ENCODE data around the gene TAF6. TPM values are rescaled to one million over a fixed set of nuclear protein-coding genes. Genes with fewer than 3 reads are reported as not detected.

Gene TAF6
- total RNA-seq, 1 experiment from 2014 or later: 87.1 TPM

DNA sequence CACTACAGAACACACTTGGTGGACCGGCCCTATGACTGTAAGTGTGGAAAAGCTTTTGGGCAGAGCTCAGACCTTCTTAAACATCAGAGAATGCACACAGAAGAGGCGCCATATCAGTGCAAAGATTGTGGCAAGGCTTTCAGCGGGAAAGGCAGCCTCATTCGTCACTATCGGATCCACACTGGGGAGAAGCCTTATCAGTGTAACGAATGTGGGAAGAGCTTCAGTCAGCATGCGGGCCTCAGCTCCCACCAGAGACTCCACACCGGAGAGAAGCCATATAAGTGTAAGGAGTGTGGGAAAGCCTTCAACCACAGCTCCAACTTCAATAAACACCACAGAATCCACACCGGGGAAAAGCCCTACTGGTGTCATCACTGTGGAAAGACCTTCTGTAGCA, 55.0 kb downstream of the TAF6 start:
- H3K4ac ChIP-seq (ENCODE audit: low read depth, low read length): no peak overlapping the region
- no peaks in the 10 kb centered on the region for H3K27me3 ChIP-seq (ENCODE audit: insufficient read depth, low read length)
- H3K9me3 Mint-ChIP-seq: no peaks in the 10 kb centered on the region; a peak in 1 of 5 replicates
- H3K4me1 Mint-ChIP-seq: no peaks in the 10 kb centered on the region
- TF ChIP-seq CTCF (conservative IDR thresholded peaks at IDR 0.05): no peak
- H2AFZ ChIP-seq (ENCODE audit: low read length): no peak overlapping the region
- H2BK120ac ChIP-seq (ENCODE audit: low read depth, low read length, poor library complexity, severe bottlenecking): no peak overlapping the region
- no peak overlapping the region for H2BK20ac ChIP-seq (ENCODE audit: low read depth, low read length, poor library complexity, severe bottlenecking)
- no peaks in the 10 kb centered on the region for H4K20me1 ChIP-seq (ENCODE audit: control insufficient read depth, insufficient read depth, insufficient read length)
- no peaks in the 10 kb centered on the region for H3K9me3 ChIP-seq (ENCODE audit: control insufficient read depth, low read depth, low read length)
- no peak overlapping the region for H2AK5ac ChIP-seq (ENCODE audit: insufficient read length, low read length)
- no peak overlapping the region for H3K4me2 ChIP-seq (ENCODE audit: insufficient read depth, insufficient read length, low read length)
- no peak overlapping the region for H3K56ac ChIP-seq (ENCODE audit: insufficient read length, low read depth, low read length)
- no peak overlapping the region for H3K4me3 Mint-ChIP-seq
- H2BK12ac ChIP-seq (ENCODE audit: insufficient read length, low read depth, low read length): no peak overlapping the region
- peaks cover 40 to 85% (median 60%) of the 10 kb centered on the region in 3 experiments for H3K36me3 Mint-ChIP-seq (ENCODE audit: insufficient read depth in 1 of 3, low read depth in 3 of 3)
- no peak overlapping the region for H3K23ac ChIP-seq (ENCODE audit: insufficient read length, low read depth, low read length)
- no peak overlapping the region for H3K14ac ChIP-seq (ENCODE audit: insufficient read depth, low read length)
- H3K27ac Mint-ChIP-seq: no peak overlapping the region
- no peak overlapping the region for H4K91ac ChIP-seq (ENCODE audit: insufficient read length, low read depth, low read length)
- no peak overlapping the region for H4K5ac ChIP-seq (ENCODE audit: insufficient read length, low read depth, low read length)
- H3K9ac ChIP-seq (ENCODE audit: extremely low read depth, insufficient read length, low read length): no peak overlapping the region
- no peaks in the 10 kb centered on the region for H3K27me3 Mint-ChIP-seq (ENCODE audit: low read depth)
- no peaks in the 10 kb centered on the region for H3K79me2 ChIP-seq (ENCODE audit: insufficient read depth, low read length)
- H3K27ac ChIP-seq (ENCODE audit: insufficient read length, low read depth, low read length): no peak overlapping the region
- no peak overlapping the region for H2BK5ac ChIP-seq (ENCODE audit: insufficient read length, low read length)
- no peak overlapping the region for H4K8ac ChIP-seq (replicated peaks; ENCODE audit: insufficient read length, low read depth, low read length)
- WGBS (ENCODE audit: extremely low coverage, insufficient read length, low lambda C conversion rate): no CpG with 5 or more reads among the region's 9 CpGs
- DNase-seq: no peak
- no peaks in the 10 kb centered on the region for H3K23me2 ChIP-seq (ENCODE audit: insufficient read length, low read depth, low read length, poor library complexity, severe bottlenecking)
- H3T11ph ChIP-seq (ENCODE audit: low read length): no peak overlapping the region
- H3K4me1 ChIP-seq (ENCODE audit: insufficient read depth, low read length): no peaks in the 10 kb centered on the region
- H3K79me1 ChIP-seq (ENCODE audit: insufficient read depth, low read depth, low read length, poor library complexity, severe bottlenecking): no peaks in the 10 kb centered on the region
- H3K18ac ChIP-seq (ENCODE audit: insufficient read length, low read depth, low read length): no peak overlapping the region
- no peak overlapping the region for H2BK15ac ChIP-seq (ENCODE audit: low read depth, low read length)
